ENCODE results near the gene ALPP. TPM values are rescaled to one million over a fixed set of nuclear protein-coding genes. Genes with fewer than 3 reads are reported as not detected.
"Not testable (repeated sequence)": the region's sequence is repeated elsewhere in the genome, so short reads cannot be mapped to it uniquely, and the experiment has no call there.

Gene ALPP
- total RNA-seq, 1 donor from 2014 or later, result not detected

GRCh38 chr2:232363784-232364615, 14.6 kb upstream of the ALPP start:
- no peak for DNase-seq (ENCODE audit: low read depth in 2 of 2)

DNA sequence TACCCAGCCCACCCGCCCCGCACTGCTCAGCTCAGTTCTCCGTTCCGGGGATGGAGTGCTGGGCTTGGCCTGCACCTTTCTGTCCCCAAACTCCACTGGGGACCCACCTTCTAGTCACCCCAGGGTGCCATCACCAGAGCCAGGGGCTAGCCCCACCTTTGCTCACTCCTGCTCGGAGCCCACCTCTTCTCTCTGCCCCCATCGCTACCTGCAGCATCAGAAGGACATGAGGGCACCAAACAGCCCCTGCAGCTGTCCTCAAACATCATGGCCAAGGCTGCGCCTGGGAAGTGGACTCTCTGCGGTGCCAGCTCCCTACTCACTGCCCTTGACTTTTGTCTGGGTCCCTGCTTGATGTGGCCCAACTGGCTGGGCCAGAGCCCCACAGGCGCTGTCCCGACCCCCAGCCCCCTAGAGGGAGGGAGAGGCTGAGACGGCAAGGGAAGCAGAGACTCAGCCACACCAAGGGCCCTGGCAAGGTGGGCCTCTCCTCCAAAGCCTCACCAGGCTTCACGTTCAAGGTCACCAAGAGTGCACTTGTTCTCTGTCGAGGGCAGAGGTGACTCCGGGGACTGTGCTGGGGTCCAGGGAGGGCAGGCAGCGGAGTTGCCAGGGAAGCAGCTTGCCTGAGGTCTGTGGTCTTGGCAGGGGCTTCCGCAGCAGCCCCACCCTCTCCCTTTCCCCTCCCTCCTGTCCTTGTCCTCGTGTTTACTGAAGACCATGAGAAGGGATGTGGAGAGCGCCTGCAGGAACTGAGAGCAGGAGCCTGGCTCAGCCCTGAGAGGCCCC, 13.6 kb upstream of the ALPP start:
- not testable (repeated sequence) for DNase-seq (ENCODE audit: low read depth in 2 of 2)

- DNase-seq (ENCODE audit: low read depth in 2 of 2), result peak in 1 of 2 donors; percentile 46
Measured at GRCh38 chr2:232365621-232366321, 12.8 kb upstream of the ALPP start.

GRCh38 chr2:232366461-232366860, 12.1 kb upstream of the ALPP start:
- DNase-seq (ENCODE audit: low read depth in 2 of 2), result not testable (repeated sequence)

DNA sequence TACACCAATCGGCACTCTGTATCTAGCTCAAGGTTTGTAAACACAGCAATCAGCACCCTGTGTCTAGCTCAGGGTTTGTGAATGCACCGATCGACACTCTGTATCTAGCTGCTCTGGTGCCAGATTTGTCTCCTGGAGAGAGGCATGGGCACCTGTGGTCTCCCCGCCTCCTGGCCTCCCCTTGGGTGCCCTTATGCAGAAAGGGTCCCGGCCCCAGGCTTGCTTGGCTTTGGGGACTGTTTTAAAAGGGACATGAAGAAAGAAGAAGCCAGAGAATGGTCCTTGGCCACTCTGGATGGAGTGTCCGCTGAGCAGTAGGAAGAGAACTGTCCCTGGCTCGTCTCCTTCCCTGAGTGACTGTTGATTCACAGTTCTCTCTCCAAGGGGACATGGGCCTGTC, 11.5 kb upstream of the ALPP start:
- no peak for DNase-seq (ENCODE audit: low read depth in 2 of 2)

DNA sequence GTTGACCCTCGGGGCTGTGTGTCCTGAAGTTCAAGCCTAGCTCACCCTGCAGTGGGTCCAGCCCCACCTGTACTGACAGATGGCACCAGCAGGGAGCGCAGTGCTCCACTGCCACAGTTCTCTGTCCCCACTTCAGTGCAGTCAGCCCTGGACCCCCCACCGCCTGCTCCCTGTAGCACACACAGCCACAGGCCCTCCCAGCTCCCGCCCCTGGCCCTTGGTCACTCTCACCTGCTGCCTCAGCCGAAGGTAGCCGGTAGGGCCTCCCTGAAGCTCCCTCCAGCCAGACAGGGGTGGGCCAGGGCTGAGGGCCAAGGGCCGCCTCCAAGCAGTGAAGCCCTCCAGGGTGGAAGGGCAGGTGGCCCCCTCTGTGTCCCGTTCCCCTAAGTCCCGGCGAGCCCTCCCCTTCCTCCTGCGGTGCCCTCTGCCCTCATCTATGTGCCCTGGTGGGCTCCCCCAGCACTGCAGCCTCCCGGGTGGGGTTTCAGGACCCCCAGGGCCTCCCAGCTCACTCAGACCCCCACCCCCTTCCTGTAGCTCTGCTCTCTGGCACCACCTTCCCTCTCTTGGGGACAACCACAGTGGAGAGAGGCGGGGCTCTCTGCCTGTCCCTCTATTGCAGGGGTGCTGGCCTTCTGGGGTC, 10.8 kb upstream of the ALPP start:
- DNase-seq (ENCODE audit: low read depth in 2 of 2), result peak in 1 of 2 donors; percentile 15

DNA sequence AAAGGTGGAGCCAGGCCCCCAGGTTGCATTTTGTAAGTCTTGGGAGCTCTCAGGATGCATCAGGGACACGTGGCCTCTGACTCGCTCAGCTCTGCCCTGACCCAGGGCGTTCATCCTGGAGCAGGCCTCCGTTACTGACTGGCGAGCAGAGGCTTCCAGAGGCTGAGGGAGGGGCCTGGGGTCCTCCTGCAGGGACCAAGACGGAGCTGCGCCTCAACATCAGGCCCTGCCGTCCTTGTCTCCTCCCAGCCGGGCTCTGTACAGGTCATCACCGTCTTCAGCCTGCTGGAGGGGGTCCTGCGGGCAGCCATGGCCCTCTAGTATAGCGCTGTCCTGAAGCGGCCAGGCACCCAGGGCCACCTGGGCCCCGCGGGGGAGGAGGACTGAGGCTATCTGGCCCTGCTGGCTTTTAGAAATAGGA, 10.2 kb upstream of the ALPP start:
- DNase-seq (ENCODE audit: low read depth in 2 of 2), result no peak

DNA sequence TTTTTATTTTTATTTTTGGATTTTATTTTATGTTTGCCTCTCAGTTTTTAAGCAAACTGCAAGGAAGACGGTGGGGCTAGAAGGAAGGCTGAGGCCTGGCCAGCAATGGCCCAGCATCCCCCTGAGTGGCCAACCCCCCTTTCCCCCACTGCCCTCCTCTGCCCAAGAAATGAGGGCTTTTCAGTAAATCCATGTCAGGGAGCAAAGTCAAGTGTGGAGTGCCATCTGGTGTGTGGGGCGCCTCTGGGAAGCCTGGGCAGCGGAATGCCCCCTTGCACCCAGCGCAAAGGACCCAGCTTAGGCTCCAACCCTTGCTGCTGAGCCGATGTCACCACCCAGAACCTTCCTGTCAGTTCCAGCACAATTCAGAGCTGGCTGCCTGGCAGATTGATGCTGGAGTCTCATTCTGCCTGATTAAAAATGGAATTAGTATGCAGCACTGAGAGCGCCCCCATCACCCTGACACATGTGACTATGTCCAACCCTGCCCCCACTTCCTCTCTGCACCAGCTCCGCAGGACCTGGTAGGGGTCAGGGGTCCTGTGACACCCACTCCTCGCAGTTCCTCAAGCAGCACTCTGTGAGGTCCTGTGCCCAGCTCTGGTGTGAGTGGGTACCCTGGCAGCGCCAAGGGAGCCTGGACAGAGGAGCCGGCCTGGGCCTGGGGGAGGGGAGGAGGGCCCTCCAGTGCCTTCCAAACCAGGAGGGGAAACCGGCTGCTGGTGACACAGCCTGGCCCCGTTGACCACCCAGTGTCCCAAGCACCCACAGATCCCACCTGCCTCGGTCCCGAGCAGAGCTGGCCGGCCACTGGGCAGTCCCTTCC, 9.2 kb upstream of the ALPP start:
- no peak for DNase-seq (ENCODE audit: low read depth in 2 of 2)

- not testable (repeated sequence) for DNase-seq (ENCODE audit: low read depth in 2 of 2)
Measured at GRCh38 chr2:232370007-232370406, 8.5 kb upstream of the ALPP start.

DNA sequence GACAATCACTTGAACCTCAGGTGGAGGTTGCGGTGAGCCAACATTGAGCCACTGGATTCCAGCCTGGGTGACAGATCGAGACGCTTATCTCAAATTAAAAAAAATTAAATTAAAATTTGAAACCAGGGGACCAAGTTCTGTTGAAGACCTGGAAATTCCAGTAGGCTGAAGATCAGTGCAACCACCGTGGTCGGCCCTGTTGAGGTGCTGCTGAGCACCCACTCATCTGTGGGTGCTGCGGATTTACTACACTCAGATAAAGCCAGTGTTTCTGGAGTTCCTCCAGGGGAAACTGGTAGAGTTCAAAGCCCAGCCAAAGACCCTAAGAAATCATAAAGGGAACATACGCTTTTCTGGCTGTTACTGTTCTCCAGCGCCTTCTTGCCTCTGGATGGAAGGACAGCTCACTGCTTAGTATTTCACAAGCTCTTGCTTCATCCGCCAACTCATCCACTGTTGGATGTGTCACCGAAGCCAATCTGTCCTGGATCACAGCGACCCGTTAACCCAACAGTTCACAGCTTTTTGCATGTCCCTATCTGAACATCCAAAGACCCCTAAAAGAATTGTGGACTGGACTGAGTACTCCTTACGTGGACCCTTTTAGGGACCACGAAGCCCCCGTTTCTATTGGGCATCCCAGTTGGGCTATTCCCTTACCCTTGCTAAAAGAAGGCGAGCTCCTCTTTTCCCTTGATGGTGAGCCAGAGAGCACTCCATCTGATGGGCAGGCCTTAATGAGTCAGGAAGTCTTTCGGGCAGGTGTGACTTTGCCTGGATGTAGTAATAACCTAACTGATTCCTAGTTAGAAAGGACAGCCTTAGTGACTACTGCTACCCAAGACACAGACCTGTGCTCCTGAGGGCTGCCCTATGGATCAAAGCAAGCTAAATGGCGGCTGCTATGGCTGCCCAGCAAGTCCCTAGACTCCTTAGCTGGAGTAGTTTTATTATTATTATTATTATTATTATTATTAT, 6.0 kb upstream of the ALPP start:
- no peak for DNase-seq (ENCODE audit: low read depth in 2 of 2)

GRCh38 chr2:232374356-232374755, 4.2 kb upstream of the ALPP start:
- no peak for DNase-seq (ENCODE audit: low read depth in 2 of 2)

- DNase-seq (ENCODE audit: low read depth in 2 of 2), result no peak
Measured at GRCh38 chr2:232375164-232375563, 3.4 kb upstream of the ALPP start.

DNA sequence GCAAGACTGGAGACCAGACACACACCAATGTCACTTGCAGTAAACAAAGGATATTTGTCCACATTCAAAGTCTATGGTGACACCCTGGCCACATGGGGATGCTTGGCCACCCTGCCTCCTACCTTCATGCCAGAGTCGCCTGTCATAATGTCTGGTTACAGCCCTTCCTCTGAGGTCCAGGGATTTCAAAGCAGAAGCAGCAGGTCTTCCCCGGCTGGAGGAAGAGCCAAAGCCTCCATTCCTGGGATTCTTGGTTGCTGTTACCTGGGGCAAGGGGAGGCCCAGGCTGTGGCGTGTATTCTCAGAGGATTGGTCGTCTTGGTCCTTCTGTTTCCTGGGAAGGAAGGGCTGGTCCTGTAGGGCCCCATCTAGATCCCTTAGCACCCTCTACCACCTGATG, 2.3 kb upstream of the ALPP start:
- no peak for DNase-seq (ENCODE audit: low read depth in 2 of 2)

DNA sequence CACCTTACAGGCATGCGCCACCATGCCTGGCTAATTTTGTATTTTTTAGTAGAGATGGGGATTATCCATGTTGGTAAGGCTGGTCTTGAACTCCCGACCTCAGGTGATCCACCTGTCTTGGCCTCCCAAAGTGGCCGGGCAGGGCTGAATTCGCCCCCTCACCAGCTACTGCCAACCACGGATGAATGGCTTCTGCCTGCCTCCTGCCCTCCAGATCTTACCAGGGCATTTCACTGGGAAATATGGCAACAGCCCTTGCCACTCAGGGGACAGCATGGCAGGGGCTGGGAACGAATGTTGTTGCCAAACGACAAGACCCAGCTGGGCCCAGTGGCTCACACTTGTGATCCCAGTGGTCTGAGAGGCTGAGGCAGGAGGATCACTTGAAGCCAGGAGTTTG, 1.8 kb upstream of the ALPP start:
- DNase-seq (ENCODE audit: low read depth in 2 of 2), result no peak

DNA sequence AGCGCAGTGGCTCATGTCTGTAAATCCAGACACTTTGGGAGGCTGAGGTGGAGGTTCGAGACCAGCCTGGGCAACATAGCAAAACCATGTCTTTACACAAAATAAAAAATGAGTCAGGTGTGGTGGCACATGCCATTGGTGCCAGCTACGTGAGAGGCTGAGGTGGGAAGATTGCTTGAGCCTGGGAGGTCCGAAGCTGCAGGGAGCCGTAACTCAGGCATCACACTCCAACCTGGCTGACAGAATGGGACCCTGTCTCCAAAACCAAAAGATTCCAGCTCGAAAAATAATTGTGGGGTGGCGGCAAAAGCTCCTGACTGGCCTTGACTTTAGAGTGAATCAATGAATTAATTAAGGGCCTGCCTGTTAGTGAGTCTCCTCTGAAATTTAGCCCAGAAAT, 1.2 kb upstream of the ALPP start:
- DNase-seq (ENCODE audit: low read depth in 2 of 2), result no peak

DNA sequence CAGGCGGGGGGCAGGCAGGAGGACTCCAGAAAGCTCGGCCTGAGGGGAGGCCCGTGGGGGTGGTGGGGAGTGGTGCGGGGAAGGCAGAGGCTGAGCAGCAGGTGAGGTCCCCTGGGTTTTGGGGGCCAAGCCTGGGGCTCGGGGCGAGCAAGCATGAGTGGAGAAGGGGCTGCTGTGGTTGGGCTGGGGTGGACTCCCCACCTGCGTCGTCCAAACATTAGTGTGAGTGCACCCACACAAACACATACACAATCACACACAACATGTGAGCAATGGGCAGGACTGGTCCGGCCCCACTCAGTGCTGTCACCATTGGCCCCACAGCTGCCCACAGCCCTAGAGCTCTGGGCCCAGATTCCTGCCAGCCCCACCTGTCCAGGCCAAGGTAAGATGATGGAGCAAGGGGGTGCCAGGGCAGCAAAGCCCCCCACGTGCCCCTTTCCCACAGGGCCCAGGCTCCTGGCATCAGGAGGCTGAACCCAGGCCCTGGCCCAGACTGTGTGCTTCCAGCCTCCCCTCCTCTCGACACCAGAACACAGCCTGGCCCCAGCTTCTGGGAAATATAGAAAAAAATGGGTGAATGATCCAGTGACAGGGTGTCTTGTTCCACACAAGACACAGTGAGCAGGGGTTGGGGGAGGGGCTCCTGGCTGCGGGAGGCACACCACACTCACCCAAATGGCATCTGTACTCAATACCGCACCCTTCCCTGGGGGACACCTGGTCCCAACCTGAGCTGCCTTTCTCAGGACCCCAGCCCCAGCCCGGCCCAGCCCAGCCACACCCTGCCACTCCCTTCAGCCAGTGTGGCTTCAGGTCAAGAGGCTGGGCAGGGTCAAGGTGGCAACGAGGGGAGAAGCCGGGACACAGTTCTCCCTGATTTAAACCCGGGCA, 463 bp upstream of the ALPP start:
- no peak for DNase-seq (ENCODE audit: low read depth in 2 of 2)

DNA sequence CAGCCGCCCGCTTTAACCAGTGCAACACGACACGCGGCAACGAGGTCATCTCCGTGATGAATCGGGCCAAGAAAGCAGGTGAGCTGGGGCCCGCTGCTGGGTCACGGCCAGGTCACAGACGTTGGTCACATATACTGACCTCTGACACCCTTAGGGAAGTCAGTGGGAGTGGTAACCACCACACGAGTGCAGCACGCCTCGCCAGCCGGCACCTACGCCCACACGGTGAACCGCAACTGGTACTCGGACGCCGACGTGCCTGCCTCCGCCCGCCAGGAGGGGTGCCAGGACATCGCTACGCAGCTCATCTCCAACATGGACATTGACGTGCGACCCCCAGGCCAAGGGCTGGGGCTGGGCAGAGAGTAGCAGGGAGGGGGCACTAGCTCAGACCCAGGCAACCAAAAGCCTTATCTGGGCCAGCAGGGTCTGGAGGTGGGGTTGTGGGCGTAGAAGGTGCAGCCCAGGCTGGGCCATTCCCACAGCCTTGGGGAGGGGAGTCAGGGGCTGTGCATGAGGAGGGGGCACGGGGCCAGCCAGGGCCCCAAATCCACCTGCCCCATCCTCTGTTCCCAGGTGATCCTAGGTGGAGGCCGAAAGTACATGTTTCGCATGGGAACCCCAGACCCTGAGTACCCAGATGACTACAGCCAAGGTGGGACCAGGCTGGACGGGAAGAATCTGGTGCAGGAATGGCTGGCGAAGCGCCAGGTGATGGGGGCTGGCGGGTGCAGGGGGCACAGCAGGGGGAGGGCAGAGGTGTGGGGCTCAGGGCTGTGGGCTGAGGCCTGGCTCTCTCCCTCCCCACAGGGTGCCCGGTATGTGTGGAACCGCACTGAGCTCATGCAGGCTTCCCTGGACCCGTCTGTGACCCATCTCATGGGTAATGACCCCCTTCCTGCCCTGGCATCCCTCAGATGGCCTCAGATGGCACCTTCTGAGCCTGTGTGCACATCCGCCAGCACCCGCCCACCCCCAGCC, 1.3 kb downstream of the ALPP start:
- not testable (repeated sequence) for DNase-seq (ENCODE audit: low read depth in 2 of 2)
